GM21717 (cell line): Measurements from ENCODE around the gene HRH1.
"Not testable (repeated sequence)": the region's sequence is repeated elsewhere in the genome, so short reads cannot be mapped to it uniquely, and the experiment has no call there.

ENCODE experiments used
- ATAC-seq: cut with Tn5 transposase; IDR thresholded peaks from one replicate; pipeline ENCODE4 v1.9.1; 2021; ENCODE audit warnings: mild to moderate bottlenecking, moderate library complexity; ENCODE audit not compliant: unreplicated experiment

Gene HRH1

GRCh38 chr3:11236588-11237461, 82.5 kb downstream of the HRH1 start:
- no peak for ATAC-seq

- no peak for ATAC-seq
These were observed 83.8 kb downstream of the HRH1 start for GRCh38 chr3:11238060-11238459.

DNA sequence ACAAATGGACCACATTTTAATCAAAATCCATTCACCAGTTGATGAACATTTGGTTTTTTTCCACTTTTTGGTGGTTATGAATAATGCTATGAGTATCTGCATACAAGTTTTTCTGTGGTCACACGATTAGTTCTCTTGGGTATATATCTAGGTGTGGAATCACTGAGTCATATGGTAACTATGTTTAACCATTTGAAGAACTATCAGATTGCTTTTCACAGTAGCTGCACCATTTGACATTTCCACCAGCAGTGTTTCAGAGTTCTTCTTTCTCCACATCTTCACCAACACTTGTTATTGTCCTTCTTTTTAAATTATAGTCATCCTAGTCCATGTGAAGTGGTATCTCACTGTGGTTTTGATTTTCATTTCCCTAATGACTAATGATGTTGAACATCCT, 84.6 kb downstream of the HRH1 start:
- no peak for ATAC-seq

DNA sequence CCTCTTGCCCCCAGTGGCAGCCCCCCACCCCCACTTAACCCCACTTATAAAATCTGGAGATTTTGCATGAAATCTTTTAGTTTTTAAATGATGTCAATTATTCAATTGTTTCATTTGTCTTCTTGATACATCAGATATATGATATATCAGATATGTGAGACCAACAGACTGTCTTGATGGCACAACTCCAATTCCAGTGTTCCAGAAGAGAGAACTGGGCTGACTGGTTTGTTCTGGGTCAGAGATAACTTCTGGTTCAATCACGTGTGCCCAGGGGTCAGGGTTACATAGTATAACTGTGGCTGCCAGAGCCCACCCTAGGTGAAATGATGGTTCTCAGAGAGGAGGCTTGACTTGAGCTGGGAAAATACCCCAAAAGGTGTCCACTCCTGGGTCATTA, 85.5 kb downstream of the HRH1 start:
- no peak for ATAC-seq

- no peak for ATAC-seq
These were observed 86.2 kb downstream of the HRH1 start for GRCh38 chr3:11240496-11240895.

DNA sequence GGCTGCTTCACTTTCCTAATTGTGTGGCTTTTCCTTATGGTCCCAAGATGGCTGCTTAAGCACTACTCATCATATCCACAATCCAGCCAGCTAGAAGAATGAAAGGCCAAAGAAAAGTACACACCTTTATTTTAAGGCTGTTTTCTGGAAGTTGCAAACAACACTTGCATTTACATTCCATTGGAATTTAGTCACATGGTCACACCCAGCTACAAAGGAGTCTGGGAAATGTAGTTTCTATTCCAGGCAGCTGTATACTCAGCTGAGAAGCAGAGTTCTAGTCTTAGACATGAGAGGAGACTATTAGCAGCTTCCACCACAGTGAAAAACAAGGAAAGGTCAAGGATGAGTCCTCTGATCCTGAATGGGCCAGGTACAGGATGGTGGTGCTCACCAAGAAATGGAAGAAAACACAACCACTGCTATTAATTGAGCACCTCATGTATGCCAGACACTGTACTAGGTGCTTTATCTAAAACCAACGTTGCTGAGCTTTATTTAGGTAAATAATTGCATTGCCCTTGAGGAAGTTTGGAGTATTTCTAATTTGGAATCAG, 89.9 kb downstream of the HRH1 start:
- ATAC-seq = no peak

DNA sequence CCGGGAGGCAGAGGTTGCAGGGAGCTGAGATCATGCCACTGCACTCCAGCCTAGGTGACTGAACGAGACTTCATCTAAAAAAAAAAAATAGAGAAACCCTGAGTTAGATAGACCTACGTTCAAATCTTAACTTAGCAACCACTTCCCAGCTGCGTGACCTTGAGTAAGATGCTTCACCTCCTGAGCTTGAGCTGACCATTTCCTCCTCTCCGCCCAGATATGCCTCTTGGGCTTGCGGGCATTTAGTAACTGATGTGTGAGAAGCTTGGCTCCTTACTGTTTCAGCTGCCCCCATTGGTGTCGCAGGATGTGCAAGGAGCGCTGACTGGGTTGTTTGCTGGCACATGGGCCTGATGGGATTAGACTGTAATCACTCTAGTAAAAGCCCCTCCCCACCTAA, 91.0 kb downstream of the HRH1 start:
- ATAC-seq = no peak

GRCh38 chr3:11245827-11246662, 91.8 kb downstream of the HRH1 start:
- ATAC-seq = no peak

DNA sequence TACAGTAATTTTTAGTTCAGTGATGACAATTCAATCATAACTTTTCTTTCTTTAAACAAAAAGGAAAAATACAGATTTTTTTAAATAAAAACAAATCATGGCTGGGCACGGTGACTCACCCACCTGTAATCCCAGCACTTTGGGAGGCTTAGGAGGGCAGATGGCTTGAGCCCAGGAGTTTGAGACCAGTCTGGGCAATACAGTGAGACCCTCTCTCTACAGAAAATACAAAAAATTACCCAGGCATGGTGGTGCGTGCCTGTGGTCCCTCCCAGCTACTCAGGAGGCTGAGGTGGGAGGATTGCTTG, 92.3 kb downstream of the HRH1 start:
- no peak for ATAC-seq

GRCh38 chr3:11247362-11247761, 93.1 kb downstream of the HRH1 start:
- no peak for ATAC-seq

DNA sequence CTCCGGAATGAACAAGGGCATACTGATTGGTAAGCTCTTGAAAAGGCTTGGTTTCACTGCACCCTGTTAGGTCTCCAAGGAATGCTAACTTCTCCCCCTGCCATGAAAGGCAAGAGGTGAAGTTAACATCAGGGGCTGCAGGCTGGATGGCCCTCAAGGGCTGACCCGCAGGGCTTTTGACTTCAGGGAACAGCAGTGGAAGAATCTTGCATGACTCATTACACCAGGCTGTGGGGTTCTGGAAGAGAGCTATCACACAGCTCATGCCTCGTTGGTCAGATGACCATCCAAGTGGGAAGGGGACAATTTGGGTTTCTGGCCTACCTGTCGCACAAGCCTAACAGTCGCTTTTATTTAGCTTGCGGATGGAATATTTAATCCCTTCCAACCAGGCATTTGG, 94.3 kb downstream of the HRH1 start:
- ATAC-seq = no peak

- ATAC-seq = no peak
These were observed 96.9 kb downstream of the HRH1 start for GRCh38 chr3:11250902-11251806.

DNA sequence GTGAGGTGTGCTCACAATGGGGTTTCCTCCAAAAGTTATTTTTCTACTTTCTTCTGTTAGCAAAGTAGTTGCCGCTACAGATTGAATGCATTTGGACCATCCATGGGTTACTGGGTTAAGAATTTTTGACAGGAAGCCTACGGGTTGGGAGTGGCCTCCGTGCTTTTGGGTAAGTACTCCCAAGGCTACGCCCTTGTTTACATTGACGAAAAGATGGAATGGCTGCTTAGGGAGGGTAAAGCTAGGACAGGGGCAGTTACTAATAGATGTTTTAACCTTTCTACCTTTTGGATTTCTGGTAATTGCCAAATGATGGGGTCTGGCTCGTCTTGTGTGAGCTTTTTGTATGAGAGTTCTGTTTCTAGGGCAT, 97.5 kb downstream of the HRH1 start:
- no peak for ATAC-seq

- ATAC-seq = no peak
These were observed 100.6 kb downstream of the HRH1 start for GRCh38 chr3:11254876-11255275.

- not testable (repeated sequence) for ATAC-seq
These were observed 101.2 kb downstream of the HRH1 start for GRCh38 chr3:11255537-11255936.

- ATAC-seq = no peak
These were observed 104.7 kb downstream of the HRH1 start for GRCh38 chr3:11258958-11259357.

DNA sequence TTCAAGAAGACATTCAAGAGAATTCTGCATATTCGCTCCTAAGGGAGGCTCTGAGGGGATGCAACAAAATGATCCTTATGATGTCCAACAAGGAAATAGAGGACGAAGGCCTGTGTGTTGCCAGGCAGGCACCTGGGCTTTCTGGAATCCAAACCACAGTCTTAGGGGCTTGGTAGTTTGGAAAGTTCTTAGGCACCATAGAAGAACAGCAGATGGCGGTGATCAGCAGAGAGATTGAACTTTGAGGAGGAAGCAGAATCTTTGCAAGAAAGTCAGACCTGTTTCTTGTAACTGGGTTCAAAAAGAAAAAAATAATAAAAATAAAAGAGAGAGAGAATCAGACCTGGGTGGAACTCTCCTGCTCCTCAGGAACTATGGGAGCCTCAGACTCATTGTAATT, 106.2 kb downstream of the HRH1 start:
- ATAC-seq = no peak

DNA sequence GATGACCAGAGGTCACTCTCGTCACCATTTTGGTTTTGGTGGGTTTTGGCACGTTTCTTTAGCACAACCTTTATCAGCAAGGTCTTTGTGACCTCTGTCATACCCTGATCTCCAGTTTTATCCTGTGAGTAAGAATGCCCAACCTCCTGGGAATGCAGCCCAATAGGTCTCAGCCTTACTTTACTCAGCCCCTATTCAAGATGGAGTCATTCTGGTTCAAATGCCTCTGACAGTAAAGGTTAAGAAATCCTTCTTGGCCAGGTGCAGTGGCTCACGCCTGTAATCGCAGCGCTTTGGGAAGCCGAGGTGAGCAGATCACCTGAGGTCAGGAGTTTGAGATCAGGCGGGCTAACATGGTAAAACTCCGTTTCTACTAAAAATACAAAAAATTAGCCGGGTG, 114.7 kb downstream of the HRH1 start:
- ATAC-seq = no peak

GRCh38 chr3:11271986-11272904, 118.0 kb downstream of the HRH1 start, which contains the start of gene ATG7:
Gene ATG7 (plus strand): TSS chr3:11272397. CDS start chr3:11298696, 26,299 bp downstream.
- peak; percentile 96 for ATAC-seq
